Measurements from ENCODE around the gene KRTAP10-1. TPM values are rescaled to one million over a fixed set of nuclear protein-coding genes. Genes with fewer than 3 reads are reported as not detected.

The KRTAP10-1 gene
- total and polyA plus RNA-seq, 2 of the 8 experiments (the other 6 are each of a cell fraction or from before 2014, with no cell fraction given), result 0.08 TPM; not detected in 1

GRCh38 chr21:44525391-44526095 is 14.5 kb downstream of the KRTAP10-1 start:
- TF ChIP-seq TAF1 (IDR thresholded peaks at IDR 0.05; ENCODE audit: low read depth, low read length) (no peak), SP4 (IDR thresholded peaks at IDR 0.05; ENCODE audit: low read length) (no peak), JUN (IDR thresholded peaks at IDR 0.05; ENCODE audit: low read depth, low read length) (no peak), PHF8 (conservative IDR thresholded peaks at IDR 0.05; ENCODE audit: low read depth, low read length) (no peak), HDAC6 (IDR thresholded peaks at IDR 0.05; ENCODE audit: low read depth, low read length) (no peak)
- Histone ChIP-seq H4K20me1 (replicated peaks in 1 of 2; ENCODE audit: control insufficient read depth in 1 of 2, insufficient read depth in 2 of 2, low read length in 2 of 2) (peaks cover 0 to 2% of the 10 kb centered on the region in 2 experiments), H3K4me2 (ENCODE audit: insufficient read depth in 1 of 2, low read depth in 2 of 2, low read length in 2 of 2) (no peak overlapping the region), H3K79me2 (ENCODE audit: control insufficient read depth in 1 of 2, insufficient read depth in 2 of 2, low read length in 2 of 2) (no peaks in the 10 kb centered on the region), H3K9me3 (ENCODE audit: insufficient read depth in 2 of 2, low read depth in 1 of 2, low read length in 1 of 2) (peaks cover 0 to 15% of the 10 kb centered on the region in 2 experiments; a peak in 2 of 4 replicates), H3K23ac (ENCODE audit: insufficient read length) (no peak overlapping the region), H3K9ac (replicated peaks in 1 of 4; ENCODE audit: extremely low read depth in 1 of 4, low read depth in 3 of 4, low read length in 3 of 4) (no peak overlapping the region), H4K91ac (replicated peaks; ENCODE audit: insufficient read length, low read length) (no peak overlapping the region), H2BK5ac (ENCODE audit: low read depth, low read length) (no peak overlapping the region), H2BK15ac (ENCODE audit: low read length) (peak overlapping the region; percentile 61; the same call in 1 of the 2 replicates), H3K14ac (ENCODE audit: insufficient read length) (no peak overlapping the region), H3K56ac (replicated peaks; ENCODE audit: insufficient read length, low read depth, low read length) (no peak overlapping the region), H3K4me1 (replicated peaks in 1 of 4; ENCODE audit: control insufficient read depth in 3 of 4, insufficient read depth in 4 of 4, low read length in 3 of 4) (no peaks in the 10 kb centered on the region; a peak in 1 of 7 replicates), H2BK12ac (ENCODE audit: low read depth, low read length) (no peak overlapping the region), H2AFZ (ENCODE audit: low read length) (no peak overlapping the region), H3K27ac (ENCODE audit: low read depth, low read length) (no peak overlapping the region), H3K4me3 (ENCODE audit: extremely low read depth in 1 of 4, insufficient read depth in 2 of 4, low read depth in 3 of 4, low read length in 4 of 4) (no peak overlapping the region), H3K18ac (ENCODE audit: extremely low read depth, low read length) (no peak overlapping the region), H3K79me1 (ENCODE audit: low read depth, low read length) (peaks cover 3% of the 10 kb centered on the region; the same call in 1 of the 2 replicates), H3K36me3 (ENCODE audit: control insufficient read depth in 2 of 4, insufficient read depth in 4 of 4, low read length in 3 of 4) (no peaks in the 10 kb centered on the region), H3K27me3 (replicated peaks in 1 of 4; ENCODE audit: control insufficient read depth in 3 of 4, extremely low read depth in 1 of 4, insufficient read depth in 3 of 4, low read length in 3 of 4) (peaks cover 0 to 3% (median 0%) of the 10 kb centered on the region in 4 experiments; a peak in 1 of 7 replicates), H2AK5ac (ENCODE audit: low read depth, low read length) (no peak overlapping the region), H2BK20ac (ENCODE audit: low read length) (no peak overlapping the region), H4K5ac (ENCODE audit: insufficient read length, low read depth, low read length) (no peak overlapping the region), H3K23me2 (ENCODE audit: low read depth, low read length) (peaks cover 16% of the 10 kb centered on the region; the same call in 1 of the 2 replicates), H2BK120ac (replicated peaks; ENCODE audit: low read depth, low read length) (no peak overlapping the region), H3K4ac (replicated peaks; ENCODE audit: insufficient read length, low read depth, low read length) (no peak overlapping the region), H4K8ac (ENCODE audit: extremely low read depth, insufficient read depth, low read length) (no peak overlapping the region)
- POLR2A ChIA-PET (ENCODE audit: partially characterized antibody), result interaction anchor here (1.1 kb wide), 1 partner anchor 12 kb away, joined by 3 read pairs; no protein-coding TSS in a partner anchor
- 91% methylated on average over 20 of the region's 20 CpGs; no CpG with 5 or more reads in 1 of the 2 experiments for WGBS, 2 experiments (ENCODE audit: extremely low coverage in 1 of 2, insufficient coverage in 1 of 2, insufficient read length in 1 of 2, insufficient replicate concordance in 2 of 2, low coverage in 1 of 2, low lambda C conversion rate in 2 of 2, missing lambda C conversion rate in 1 of 2)
- DNase-seq (ENCODE audit: low read depth in 1 of 2, low spot score in 2 of 2), result no peak
- no peak for FAIRE-seq
- CTCF ChIA-PET (ENCODE audit: partially characterized antibody), result interaction anchor here (0.6 to 1.6 kb wide), 3 partner anchors 15 to 56 kb away, joined by 3 to 5 read pairs (median 3); no protein-coding TSS in a partner anchor

Measured in H1 (cell line).